SU-DHL-6 (cell line): ENCODE results near the gene AP5Z1.

Experiments used
- H2AFZ ChIP-seq: fragments of 200-600 bp; sonication (generic); 2 replicates; pipeline ENCODE4 v1.6.1; 2014; ENCODE audit warnings: low read depth, mild to moderate bottlenecking, moderate library complexity, mixed read lengths, antibody characterized with exemption, low read length; ENCODE audit not compliant: severe bottlenecking
- H3F3A ChIP-seq: fragments of 200-600 bp; shearing (Covaris generic); 2 replicates; pipeline ENCODE4 v1.6.0; 2016; ENCODE audit warnings: antibody characterized with exemption, mild to moderate bottlenecking; ENCODE audit not compliant: insufficient read depth
- H3K27ac ChIP-seq: fragments of 200-600 bp; sonication (generic); 2 replicates; pipeline ENCODE4 v1.5.1; 2016; ENCODE audit warnings: low read depth, mild to moderate bottlenecking, low read length, moderate library complexity, mixed read lengths
- H3K27me3 ChIP-seq: fragments of 200-600 bp; sonication (generic), shearing (Covaris generic); 2 replicates; pipeline ENCODE4 v1.6.0; 2014; ENCODE audit warnings: mild to moderate bottlenecking, low read length
- H3K36me3 ChIP-seq: fragments of 200-600 bp; sonication (generic); 2 replicates; pipeline ENCODE4 v1.6.1; 2014; ENCODE audit warnings: mild to moderate bottlenecking, low read length, mixed read lengths
- H3K4me2 ChIP-seq: fragments of 300-600, 200-600 bp; shearing (Covaris generic), sonication (generic); 2 replicates; pipeline ENCODE4 v1.6.0; 2014; ENCODE audit warnings: low read length, low read depth, mild to moderate bottlenecking; ENCODE audit not compliant: poor library complexity, severe bottlenecking
- H3K4me3 ChIP-seq: fragments of 200-600 bp; sonication (generic); 2 replicates; pipeline ENCODE4 v1.5.1; 2014; ENCODE audit warnings: antibody characterized with exemption, low read length, mild to moderate bottlenecking, mixed read lengths; ENCODE audit not compliant: insufficient read depth, poor library complexity, severe bottlenecking
- H3K79me2 ChIP-seq: fragments of 200-600 bp; sonication (generic); 2 replicates; pipeline ENCODE4 v1.6.1; 2014; ENCODE audit warnings: mild to moderate bottlenecking, low read length, moderate library complexity; ENCODE audit not compliant: insufficient read depth
- H3K9ac ChIP-seq: fragments of 200-600 bp; sonication (generic); 2 replicates; pipeline ENCODE4 v1.7.0; 2014; ENCODE audit warnings: mild to moderate bottlenecking, low read length
- H3K9me2 ChIP-seq: fragments of 200-600 bp; sonication (generic); replicated peaks from 2 replicates; pipeline ENCODE4 v1.6.1; 2014; ENCODE audit warnings: low read length; ENCODE audit not compliant: insufficient read depth
- H3K9me3 ChIP-seq: fragments of 200-600 bp; sonication (generic); 2 replicates; pipeline ENCODE4 v1.6.1; 2014; ENCODE audit warnings: low read length, mixed read lengths; ENCODE audit not compliant: insufficient read depth
- H4K20me1 ChIP-seq: fragments of 200-600 bp; sonication (generic); 2 replicates; pipeline ENCODE4 v1.6.1; 2014; ENCODE audit warnings: low read depth, mild to moderate bottlenecking, antibody characterized with exemption, low read length, moderate library complexity, mixed read lengths
- CTCF ChIP-seq: fragments of 200-600 bp; sonication (generic); IDR thresholded peaks from one replicate; pipeline ENCODE4 v1.5.1; 2017; ENCODE audit warnings: antibody characterized with exemption, mild to moderate bottlenecking, low read length, moderate library complexity; ENCODE audit not compliant: insufficient read depth, poor library complexity, severe bottlenecking
- EZH2phosphoT487 ChIP-seq: fragments of 200-600 bp; sonication (generic), shearing (Covaris generic); conservative IDR thresholded peaks from 2 replicates; pipeline ENCODE4 v1.6.1; 2018; ENCODE audit warnings: mild to moderate bottlenecking, antibody characterized with exemption, low read length, moderate library complexity, mixed read lengths

Gene AP5Z1

GRCh38 chr7:4818000-4818794, 42.8 kb downstream of the AP5Z1 start:
- no peaks in the 10 kb centered on the region for H3K36me3 ChIP-seq
- no peaks in the 10 kb centered on the region for H3K79me2 ChIP-seq
- H3K9me2 ChIP-seq, result no peaks in the 10 kb centered on the region
- no peak overlapping the region for H3K9ac ChIP-seq
- TF ChIP-seq EZH2phosphoT487 (no peak), CTCF (no peak)
- H2AFZ ChIP-seq, result no peak overlapping the region
- no peak overlapping the region for H3K27ac ChIP-seq
- H3K4me2 ChIP-seq, result no peak overlapping the region
- H3K27me3 ChIP-seq, result no peaks in the 10 kb centered on the region
- no peaks in the 10 kb centered on the region for H3F3A ChIP-seq
- no peak overlapping the region for H3K4me3 ChIP-seq
- H3K9me3 ChIP-seq, result no peaks in the 10 kb centered on the region
- H4K20me1 ChIP-seq, result no peaks in the 10 kb centered on the region

- H2AFZ ChIP-seq, result no peak overlapping the region
- H3K79me2 ChIP-seq, result no peaks in the 10 kb centered on the region
- no peak for TF ChIP-seq EZH2phosphoT487
- TF ChIP-seq CTCF, result no peak
- H3K27ac ChIP-seq, result no peak overlapping the region
- H3K9me2 ChIP-seq, result no peaks in the 10 kb centered on the region
- H3K4me3 ChIP-seq, result no peak overlapping the region
- H3K36me3 ChIP-seq, result no peaks in the 10 kb centered on the region
- H3K9ac ChIP-seq, result no peak overlapping the region
- H3K4me2 ChIP-seq, result no peak overlapping the region
- H3K9me3 ChIP-seq, result no peaks in the 10 kb centered on the region
- H4K20me1 ChIP-seq, result no peaks in the 10 kb centered on the region
- no peaks in the 10 kb centered on the region for H3K27me3 ChIP-seq
- H3F3A ChIP-seq, result no peaks in the 10 kb centered on the region
These were observed 44.4 kb downstream of the AP5Z1 start for GRCh38 chr7:4819560-4820404.

- Histone ChIP-seq H3F3A (no peaks in the 10 kb centered on the region), H3K36me3 (no peaks in the 10 kb centered on the region), H3K9me3 (no peaks in the 10 kb centered on the region), H3K27ac (no peak overlapping the region), H2AFZ (no peak overlapping the region), H3K4me2 (no peak overlapping the region), H3K9ac (no peak overlapping the region), H3K79me2 (no peaks in the 10 kb centered on the region), H3K4me3 (no peak overlapping the region), H4K20me1 (no peaks in the 10 kb centered on the region), H3K27me3 (no peaks in the 10 kb centered on the region), H3K9me2 (no peaks in the 10 kb centered on the region)
- no peak for TF ChIP-seq EZH2phosphoT487
- no peak for TF ChIP-seq CTCF
These were observed 45.1 kb downstream of the AP5Z1 start for GRCh38 chr7:4820405-4820966.
